Fibroblast of skin of left quadriceps (primary cell): ENCODE measurements around the gene GAK.

Source experiments
- DNase-seq, 2 experiments: peaks; one replicate each; pipeline ENCODE4 v3.0.0-alpha.2; 2013; ENCODE audit warnings: low read depth in 2 of 2

Gene GAK

DNA sequence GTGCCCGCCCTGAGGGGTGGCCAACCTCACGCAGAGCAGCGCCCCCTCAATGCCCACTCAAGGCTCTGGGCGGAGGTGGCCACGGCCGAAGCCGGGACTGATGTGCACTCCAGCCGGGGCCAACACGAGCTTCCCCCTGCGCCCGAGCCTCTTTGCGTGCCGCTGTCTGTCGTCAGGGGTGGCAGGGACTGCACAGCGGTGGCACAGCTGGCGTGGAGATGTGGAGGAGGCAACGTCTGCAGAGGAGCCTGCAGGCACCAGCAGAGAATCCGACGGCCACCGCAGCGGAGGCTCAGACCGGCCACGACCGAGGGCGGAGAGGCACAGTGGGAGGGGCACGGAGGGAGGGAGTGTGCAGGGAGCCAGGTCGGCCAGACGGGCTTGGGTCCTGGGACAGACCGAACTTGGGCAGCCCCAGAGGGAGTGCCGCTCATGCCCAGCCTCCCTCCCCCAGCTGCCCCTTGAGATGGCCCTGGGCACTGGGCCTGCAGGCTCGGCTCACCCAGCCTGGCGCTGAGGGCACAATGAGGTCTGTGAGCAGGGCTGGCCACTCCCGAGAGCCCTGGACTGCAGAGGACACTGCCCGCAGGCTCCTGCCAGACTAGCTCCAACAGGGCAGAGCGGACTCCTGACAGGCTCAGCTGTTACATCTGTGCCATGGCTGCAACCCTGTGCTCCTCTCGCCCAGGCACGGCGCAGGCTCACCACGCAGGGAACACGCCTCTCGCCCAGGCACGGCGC lies 59.7 kb downstream of the GAK start:
- no peak for DNase-seq

DNA sequence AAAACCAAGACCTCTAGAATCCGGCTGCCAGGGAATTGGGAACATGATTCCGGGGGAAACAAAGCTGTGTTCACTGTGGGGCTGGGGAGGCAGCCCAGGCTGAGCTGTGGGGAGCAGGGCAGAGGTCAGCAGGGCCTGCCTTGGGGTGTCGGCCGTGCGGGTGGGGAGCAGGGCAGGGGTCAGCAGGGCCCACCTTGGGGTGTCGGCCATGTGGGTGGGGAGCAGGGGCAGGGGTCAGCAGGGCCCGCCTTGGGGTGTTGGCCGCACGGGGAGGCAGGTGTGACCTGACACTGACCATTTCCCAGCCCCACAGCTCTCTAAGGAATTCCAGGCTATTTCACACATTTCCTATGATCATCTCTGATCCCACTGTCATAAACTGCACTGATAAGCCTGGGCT lies 60.6 kb downstream of the GAK start:
- no peak for DNase-seq

GRCh38 chr4:870951-871350 lies 61.2 kb downstream of the GAK start:
- DNase-seq = no peak

GRCh38 chr4:869776-870175 lies 62.3 kb downstream of the GAK start:
- DNase-seq = no peak

- DNase-seq = no peak
Measured at GRCh38 chr4:868421-868820, 63.7 kb downstream of the GAK start.

- DNase-seq = no peak
Measured at GRCh38 chr4:867526-868250, 64.4 kb downstream of the GAK start.

GRCh38 chr4:866761-867390 lies 65.2 kb downstream of the GAK start:
- DNase-seq = no peak

GRCh38 chr4:866068-866760 lies 65.9 kb downstream of the GAK start:
- no peak for DNase-seq

- DNase-seq = no peak
Measured at GRCh38 chr4:865572-865971, 66.5 kb downstream of the GAK start.

DNA sequence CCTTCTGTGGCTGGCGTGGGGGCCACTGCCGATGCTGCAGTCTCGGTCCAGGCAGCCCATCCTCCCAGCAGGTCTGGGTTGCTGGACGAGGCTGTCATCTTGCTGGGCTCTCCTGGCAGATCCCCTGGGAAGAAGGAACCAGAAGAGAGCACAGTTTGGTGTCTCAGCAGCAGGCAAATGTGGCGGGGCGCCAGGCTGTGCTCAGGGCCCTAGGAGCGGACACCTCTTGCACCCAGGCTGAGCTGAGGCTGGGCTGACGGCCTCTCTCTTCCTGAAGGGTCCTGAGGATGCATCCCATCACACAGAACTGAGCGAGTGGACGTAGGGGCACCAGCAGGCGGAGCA lies 67.0 kb downstream of the GAK start:
- DNase-seq = no peak

DNA sequence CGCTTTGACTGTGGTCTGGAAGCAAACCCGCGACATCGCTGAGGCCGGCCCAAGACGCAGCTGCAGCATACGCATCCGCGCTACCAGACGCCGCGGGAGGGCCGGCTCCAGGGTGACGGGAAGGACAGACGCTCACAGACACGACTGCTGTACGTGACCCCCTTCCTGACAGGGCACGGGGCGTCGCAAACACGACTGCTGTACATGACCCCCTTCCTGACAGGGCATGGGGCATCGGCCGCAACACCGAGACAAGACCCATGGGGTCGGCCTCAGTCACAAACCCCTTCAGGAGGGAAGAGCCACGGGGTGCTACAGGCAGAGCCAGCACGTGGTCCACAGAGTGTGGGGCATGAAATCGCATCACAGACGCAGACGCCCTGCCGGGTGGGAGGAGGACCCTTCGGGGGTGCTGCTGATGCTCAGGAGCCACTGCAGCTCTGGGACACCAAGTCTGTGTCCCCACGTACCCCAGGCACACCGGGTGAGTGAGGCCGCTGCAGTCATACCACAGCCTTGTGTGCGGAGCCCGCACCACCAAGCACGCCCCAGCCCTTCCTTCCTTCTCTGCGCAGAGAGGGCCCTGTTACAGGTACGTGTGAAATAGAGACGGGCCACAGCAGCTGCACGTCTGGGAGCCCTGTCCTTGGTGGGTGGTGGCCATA lies 67.5 kb downstream of the GAK start:
- no peak for DNase-seq

DNA sequence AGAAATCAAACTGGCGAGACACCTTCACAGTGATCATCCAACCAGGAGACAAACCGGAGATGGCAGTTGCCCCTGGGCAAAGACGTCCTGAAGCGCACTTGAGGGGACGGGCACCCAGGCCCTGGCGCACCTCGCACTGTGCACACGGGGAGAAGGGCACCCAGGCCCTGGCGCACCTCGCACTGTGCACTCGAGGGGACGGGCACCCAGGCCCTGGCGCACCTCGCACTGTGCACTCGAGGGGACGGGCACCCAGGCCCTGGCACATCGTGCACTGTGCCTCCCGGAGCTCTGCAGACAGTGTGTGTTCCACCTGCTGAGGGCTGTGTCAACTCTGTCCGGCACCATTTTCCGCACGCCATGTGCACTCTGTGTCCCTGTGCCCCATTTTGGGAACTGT lies 71.6 kb downstream of the GAK start:
- no peak for DNase-seq

- no peak for DNase-seq
Measured at GRCh38 chr4:859496-859895, 72.6 kb downstream of the GAK start.

DNA sequence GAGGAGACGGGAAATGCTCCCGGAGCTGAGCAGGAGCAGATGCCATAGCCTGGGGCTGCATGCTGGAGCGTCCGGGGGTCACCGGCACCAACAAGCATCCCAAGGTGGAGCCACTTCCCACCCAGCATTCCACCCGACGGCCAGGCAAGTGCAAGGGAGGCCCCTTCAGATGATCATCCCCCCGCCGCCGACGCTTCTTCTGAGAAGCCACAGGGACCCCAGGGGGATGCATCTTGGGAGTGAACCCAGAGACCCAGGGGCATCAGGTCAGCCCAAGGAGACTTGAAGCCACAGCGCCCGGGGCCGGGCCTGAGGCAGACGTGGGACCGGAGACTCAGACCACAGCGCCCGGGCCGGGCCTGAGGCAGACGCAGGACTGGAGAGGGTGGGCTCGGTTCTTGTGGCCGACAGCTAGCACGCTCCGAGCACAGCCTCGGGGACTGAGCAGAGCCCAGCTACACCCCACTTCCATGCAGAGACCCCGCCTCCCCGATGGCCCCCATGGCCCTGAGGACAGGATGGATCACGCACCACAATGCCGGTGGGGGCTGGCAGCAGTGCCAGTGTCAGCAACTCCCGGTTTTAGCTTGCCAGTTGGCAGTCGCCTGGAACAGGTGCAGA lies 73.2 kb downstream of the GAK start:
- no peak for DNase-seq

DNA sequence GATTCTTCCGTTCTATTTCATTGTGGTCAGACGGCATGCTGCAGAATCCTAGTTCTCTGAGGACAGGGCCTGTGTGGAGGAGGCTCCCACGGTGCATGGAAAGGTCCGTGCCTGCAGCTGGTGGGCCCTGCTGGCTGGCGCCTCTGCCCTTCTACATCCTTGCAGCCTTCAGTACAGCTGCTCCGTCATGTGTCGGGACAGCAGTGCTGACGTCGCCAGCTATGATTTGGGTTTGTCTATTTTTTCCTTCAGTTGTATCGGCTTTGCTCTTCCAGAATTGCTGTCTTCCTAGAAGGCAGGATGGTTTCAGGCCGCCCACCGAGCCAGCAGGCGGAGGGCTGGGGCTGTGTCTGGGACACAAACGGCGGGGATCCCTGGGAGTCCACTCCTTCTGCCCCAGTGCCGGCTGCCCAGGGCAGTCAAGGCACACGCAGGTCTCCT lies 74.1 kb downstream of the GAK start:
- no peak for DNase-seq

GRCh38 chr4:857461-857860 lies 74.7 kb downstream of the GAK start:
- DNase-seq = no peak

DNA sequence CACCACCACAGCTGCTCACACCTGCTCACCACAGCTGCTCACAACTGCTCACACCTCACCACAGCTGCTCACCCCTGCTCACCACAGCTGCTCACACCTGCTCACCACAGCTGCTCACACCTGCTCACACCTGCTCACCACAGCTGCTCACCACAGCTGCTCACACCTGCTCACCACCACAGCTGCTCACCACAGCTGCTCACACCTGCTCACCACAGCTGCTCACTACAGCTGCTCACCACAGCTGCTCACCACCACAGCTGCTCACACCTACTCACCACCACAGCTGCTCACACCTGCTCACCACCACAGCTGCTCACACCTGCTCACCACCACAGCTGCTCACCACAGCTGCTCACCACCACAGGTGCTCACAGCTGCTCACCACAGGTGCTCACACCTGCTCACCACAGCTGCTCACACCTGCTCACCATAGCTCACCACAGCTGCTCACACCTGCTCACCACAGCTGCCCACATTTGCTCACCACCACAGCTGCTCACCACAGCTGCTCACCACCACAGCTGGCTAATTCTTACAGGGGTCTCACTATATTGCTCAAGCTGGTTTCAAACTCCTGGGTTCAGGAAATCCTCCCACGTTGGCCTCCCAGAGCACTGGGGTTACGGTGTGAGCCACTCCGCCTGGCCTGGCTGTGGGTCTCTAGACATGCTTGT lies 75.8 kb downstream of the GAK start:
- DNase-seq = no peak

- DNase-seq = no peak
Measured at GRCh38 chr4:855880-856224, 76.3 kb downstream of the GAK start.

DNA sequence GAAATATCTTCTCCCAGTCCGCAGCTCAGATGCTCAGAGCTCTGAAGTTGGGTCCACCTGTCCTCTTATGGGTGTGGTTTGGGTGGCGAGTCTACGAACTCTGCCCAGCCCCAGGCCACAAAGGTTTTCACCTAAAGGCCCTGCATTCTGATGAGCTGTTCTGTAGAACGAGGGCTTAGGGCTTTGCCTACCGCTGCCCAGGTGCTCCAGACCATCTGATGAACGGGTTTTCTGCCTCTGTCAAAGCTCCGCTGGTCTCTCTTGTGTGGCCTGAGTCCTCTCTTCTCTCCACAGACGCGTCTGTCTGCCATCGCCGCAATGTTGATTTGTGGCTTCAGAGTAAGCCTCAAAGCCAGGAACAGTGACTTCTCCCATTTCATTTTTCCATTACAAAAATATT lies 77.8 kb downstream of the GAK start:
- no peak for DNase-seq

DNA sequence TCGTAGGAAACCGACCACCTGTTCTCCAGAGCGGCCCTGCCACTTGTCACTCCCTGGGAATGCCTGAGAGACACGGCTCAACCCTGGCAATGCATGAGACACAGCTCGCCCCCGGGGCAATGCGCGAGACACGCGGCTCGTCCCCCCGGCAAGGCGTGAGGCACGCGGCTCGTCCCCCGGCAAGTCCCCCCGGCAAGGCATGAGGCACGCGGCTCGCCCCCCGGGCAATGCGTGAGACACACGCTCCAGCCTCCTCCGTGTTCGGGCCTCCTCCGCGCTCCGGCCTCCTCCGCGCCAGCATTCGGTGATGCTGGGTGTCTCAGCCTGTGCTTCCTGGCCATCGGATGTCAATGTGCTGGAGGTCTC lies 78.7 kb downstream of the GAK start:
- no peak for DNase-seq
